HG03060 (cell line): ENCODE measurements around the gene ADAMTSL5.

Experiments used
- ATAC-seq: cut with Tn5 transposase; IDR thresholded peaks from one replicate; pipeline ENCODE4 v1.9.1; 2021; ENCODE audit warnings: low read depth, moderate number of reproducible peaks; ENCODE audit not compliant: unreplicated experiment

The ADAMTSL5 gene

GRCh38 chr19:1514986-1515721 is 2.3 kb upstream of the ADAMTSL5 start:
- ATAC-seq, result no peak

GRCh38 chr19:1514295-1514661 is 1.5 kb upstream of the ADAMTSL5 start:
- ATAC-seq, result no peak

DNA sequence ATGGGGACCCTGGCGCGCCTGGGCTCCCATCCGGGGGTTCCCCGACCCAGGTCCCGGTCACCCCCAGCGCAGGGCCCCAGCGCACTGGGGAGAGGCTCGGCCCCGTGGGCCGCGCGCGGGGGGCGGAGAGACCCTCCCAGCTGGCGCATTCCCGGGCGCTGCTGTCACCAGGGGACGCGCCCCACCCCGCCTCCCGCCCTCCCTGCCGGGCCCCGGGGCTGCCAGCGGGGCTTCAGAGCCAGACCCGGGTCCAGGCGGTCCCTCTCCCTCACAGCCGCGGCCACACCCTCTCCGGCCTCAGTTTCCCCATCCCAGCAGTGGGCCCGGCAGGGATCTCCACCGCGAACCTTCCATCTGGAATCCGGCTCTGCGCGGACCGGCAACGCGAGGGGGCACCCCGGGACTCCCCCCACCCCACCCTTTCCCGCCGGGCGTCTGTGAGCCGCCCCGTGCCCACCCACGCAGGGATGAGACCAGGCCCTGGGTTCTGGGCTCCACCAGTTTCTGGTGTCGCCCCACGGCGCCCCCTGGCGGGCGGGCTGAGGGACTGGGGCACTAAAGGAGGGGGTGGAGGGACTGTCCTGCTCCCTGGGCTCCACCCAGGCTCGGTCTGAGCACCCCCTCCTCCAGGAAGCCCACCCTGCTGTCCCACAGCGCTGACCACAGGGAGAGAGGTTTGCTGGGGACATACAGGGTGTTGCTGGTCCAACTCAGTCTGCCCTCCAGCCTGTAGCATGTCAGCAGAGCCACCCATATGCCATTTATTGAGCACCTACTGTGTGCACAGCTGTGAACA is 878 bp upstream of the ADAMTSL5 start:
- no peak for ATAC-seq

DNA sequence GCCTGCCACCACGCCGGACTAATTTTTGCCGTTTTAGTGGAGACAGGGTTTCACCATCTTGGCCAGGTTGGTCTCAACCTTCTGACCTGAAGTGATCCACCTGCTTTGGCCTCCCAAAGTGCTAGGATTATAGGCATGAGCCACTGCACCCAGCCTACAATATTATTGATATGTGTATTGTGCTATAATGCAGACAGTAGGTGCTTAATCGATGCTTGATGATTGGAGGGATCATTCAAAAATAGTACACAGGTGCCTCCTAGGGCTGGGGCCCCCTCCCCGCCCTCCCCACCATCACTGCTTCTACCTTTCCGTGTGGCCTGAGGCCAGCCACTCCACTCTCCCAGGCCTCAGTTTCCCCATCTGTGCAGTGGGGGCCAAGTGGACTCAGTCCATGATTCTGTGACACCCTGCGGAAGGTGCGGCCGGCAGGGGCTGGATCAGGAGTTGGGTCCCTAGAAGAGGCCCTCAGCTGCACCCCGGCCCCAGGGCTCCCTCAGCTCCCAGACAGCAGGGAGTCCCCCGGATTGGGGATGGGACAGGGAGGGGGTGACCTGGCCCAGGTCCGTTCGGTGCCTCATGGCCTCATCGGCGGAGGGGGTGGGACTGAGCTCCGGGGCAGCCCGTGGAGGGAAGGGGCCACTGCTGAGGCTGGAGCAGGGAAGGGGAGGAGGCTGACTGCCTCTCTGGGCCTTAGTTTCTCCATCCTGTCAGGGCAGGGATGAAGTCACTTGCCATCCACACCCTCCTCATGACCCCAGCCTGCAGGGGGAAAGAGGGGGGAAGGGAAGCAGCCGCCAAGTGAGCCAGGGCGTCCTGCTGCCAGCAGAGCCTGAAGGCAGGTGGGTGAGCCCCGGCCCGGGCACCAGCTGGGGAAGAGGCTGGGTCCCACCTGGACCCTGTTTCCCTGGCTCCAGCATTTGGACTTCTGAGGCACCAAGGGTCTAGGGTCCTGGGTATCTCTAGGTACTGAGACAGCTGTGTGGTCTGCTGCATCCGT is 1.2 kb downstream of the ADAMTSL5 start:
- no peak for ATAC-seq

DNA sequence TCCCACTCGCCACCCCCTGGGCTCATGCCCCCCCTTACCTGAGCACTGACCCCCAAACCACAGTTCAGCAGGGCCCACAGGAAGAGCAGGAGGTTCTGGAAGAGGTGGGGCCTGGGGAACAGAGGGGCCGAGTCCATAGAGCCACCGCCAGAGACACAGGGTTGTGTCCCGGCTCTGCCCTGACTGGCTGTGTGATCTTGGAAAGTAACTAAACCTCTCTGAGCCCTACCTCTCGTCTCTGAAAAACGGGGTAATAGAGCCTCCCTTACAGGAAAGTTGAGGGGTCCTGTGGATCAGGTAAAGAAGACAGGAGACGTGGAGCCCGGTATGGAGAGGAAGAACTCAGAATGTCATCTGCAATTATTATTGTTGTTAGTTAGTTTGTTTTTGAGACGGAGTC is 2.0 kb downstream of the ADAMTSL5 start:
- ATAC-seq, result no peak

DNA sequence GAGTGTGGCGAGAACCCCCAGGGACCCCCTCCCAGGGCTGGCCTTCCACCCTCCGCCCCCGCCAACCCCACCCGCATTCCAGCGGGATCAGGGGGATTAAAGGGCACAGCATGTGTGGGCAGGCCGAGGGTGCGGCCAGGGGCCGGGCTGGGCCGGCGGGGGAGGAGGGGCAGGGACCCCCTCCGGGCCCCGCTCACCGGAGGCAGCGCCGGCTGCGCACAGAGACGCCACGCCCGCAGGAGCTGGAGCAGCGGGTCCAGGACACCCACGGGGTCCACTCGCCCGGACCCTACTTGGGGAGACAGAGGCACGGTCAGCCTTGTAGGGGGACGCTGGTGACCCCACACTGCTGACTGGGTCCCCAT is 2.4 kb downstream of the ADAMTSL5 start:
- no peak for ATAC-seq

- ATAC-seq, result no peak
These were observed 3.0 kb downstream of the ADAMTSL5 start for GRCh38 chr19:1509602-1510441.

DNA sequence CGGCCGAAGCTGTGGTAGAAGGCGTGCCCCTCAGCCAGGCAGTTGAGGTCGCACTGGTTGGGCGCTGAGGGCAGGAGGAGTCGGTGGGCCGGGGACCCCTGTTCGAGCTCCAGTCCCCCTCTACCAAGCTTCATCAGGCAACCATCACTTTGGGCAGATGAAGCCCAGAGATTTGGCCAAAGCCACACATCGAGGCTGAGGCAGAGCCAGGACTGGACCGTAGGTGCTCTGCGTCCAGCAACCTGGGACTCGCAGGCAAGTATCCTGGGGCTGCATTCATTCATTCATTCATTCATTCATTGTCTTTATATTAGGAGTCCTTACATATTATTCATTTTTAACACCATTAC is 4.3 kb downstream of the ADAMTSL5 start:
- ATAC-seq, result no peak

DNA sequence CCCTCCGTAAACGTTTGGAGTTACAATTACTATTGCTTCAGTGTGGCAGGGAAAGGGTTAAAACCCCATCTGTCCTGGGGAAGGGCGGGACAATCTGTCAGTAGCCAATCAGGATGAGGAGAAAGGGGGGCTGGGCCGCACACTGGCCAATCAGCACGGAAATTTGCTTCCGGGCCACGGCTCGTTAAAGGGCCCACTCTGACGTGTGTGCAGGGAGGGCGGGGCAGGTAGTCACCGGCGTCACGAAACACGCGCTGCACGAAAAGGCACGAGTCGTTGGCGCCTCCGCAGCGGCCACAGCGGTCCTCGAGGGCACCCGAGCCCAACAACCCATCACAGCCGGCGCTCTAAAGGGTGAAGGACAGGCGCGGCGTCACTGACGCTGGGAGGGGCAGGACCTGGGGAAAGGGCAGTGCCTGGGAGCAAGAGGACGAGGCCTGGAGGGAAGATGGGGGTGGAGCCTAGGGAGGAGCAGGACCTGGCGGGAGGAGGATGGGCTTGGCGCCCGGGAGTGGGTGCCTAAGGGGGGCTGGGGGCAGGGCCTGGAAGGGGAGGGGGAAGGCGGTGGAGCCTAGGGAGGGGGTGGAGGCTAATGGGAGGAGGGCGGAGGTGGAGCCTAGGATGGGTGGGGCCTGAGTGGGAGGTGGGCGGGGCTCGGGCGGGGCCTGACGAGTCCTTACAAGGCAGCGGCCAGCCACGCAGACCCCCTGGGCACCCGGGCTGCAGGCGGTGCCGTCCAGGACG is 4.9 kb downstream of the ADAMTSL5 start:
- no peak for ATAC-seq

GRCh38 chr19:1507192-1507660 is 5.6 kb downstream of the ADAMTSL5 start:
- no peak for ATAC-seq

- ATAC-seq, result no peak
These were observed 6.6 kb downstream of the ADAMTSL5 start for GRCh38 chr19:1505991-1506881.

- no peak for ATAC-seq
These were observed 7.8 kb downstream of the ADAMTSL5 start for GRCh38 chr19:1505012-1505411.

DNA sequence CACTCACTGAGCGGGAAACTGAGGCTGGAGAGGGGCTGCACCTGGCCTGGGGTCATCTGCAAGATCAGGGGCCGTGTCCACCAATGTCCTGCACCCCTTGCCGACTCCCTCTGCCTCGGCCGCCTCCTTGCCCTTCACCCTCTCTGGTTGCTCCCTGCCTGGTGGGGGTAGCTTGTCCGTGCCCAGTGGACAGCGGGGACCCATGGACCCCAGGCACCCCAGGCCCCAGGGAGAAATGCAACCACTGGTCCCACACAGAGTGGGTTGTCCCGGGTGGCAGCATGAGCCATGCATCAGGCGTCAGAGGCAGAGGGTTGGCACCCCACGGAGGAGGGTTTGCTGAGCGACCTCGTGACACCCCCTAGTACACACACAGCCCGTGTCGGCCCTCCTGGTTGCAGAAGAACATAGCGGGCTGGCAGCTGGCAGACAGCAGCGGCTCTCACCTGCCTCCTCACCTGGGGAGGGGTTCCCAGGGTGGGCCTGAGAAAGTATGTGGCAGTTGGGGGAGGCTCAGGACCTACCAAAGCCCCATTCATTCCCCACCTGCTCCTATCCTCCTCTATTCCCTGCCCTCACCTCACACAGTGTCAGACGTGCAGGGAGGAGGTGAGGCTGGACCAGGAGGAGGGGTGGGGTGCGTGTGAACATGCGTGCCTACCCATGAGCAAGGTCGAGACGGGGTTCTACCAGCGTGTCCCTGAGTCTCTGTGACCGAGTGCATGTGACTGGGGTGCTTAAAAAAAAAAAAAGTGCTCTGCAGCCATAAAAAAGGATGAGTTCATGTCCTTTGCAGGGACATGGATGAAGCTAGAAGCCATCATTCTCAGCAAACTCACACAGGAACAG is 8.7 kb downstream of the ADAMTSL5 start:
- no peak for ATAC-seq

- no peak for ATAC-seq
These were observed 9.5 kb downstream of the ADAMTSL5 start for GRCh38 chr19:1503089-1503924.

DNA sequence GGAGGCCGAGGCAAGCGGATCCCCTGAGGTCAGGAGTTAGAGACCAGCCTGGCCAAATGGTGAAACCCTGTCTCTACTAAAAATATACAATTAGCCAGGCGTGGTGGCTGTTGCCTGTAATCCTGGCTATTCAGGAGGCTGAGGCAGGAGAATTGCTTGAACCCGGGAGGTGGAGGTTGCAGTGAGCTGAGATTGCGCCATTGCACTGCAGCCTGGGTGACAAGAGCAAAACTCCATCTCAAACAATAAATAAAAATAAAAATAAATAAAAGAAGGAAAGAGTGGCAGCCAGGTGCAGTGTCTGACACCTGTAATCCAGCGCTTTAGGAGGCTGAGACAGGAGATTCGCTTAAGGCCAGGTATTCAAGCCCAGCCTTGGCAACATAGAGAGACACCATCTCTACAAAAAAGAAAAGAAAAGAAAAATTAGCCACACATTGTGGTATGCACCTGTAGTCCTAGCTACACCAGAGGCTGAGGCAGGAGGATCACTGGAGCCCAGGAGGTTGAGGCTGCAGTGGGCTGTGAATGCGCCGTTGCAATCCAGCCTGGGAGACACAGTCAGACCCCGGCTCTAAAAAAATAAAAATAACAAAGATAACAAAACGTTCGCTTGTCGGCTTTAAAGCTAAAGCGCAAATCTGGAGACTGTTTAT is 10.3 kb downstream of the ADAMTSL5 start:
- ATAC-seq, result no peak

- no peak for ATAC-seq
These were observed 11.6 kb downstream of the ADAMTSL5 start for GRCh38 chr19:1501200-1501595.
